ENCODE results near the gene TATDN3.
"Not testable (repeated sequence)": the region's sequence is repeated elsewhere in the genome, so short reads cannot be mapped to it uniquely, and the experiment has no call there.

Gene TATDN3

GRCh38 chr1:212775241-212775640 lies 16.5 kb upstream of the TATDN3 start:
- no peak for DNase-seq (ENCODE audit: low read depth, low spot score)

GRCh38 chr1:212777151-212777550 lies 14.5 kb upstream of the TATDN3 start:
- no peak for DNase-seq (ENCODE audit: low read depth, low spot score)

- DNase-seq (ENCODE audit: low read depth, low spot score) = not testable (repeated sequence)
Observed at GRCh38 chr1:212779086-212779485, 12.6 kb upstream of the TATDN3 start.

GRCh38 chr1:212780759-212781158 lies 10.9 kb upstream of the TATDN3 start:
- no peak for DNase-seq (ENCODE audit: low read depth, low spot score)

- DNase-seq (ENCODE audit: low read depth, low spot score) = no peak
Observed at GRCh38 chr1:212781225-212781624, 10.5 kb upstream of the TATDN3 start.

- no peak for DNase-seq (ENCODE audit: low read depth, low spot score)
Observed at GRCh38 chr1:212782422-212783154, 9.1 kb upstream of the TATDN3 start.

GRCh38 chr1:212783976-212784375 lies 7.7 kb upstream of the TATDN3 start:
- DNase-seq (ENCODE audit: low read depth, low spot score) = no peak

- no peak for DNase-seq (ENCODE audit: low read depth, low spot score)
Observed at GRCh38 chr1:212785871-212786270, 5.8 kb upstream of the TATDN3 start.

- no peak for DNase-seq (ENCODE audit: low read depth, low spot score)
Observed at GRCh38 chr1:212791261-212791675, 426 bp upstream of the TATDN3 start.

GRCh38 chr1:212792396-212792908 lies 758 bp downstream of the TATDN3 start:
- no peak for DNase-seq (ENCODE audit: low read depth, low spot score)

- DNase-seq (ENCODE audit: low read depth, low spot score) = no peak
Observed at GRCh38 chr1:212794561-212795014, 2.9 kb downstream of the TATDN3 start.

- DNase-seq (ENCODE audit: low read depth, low spot score) = no peak
Observed at GRCh38 chr1:212797681-212798080, 6.0 kb downstream of the TATDN3 start.

- no peak for DNase-seq (ENCODE audit: low read depth, low spot score)
Observed at GRCh38 chr1:212805767-212806166, 14.1 kb downstream of the TATDN3 start.

GRCh38 chr1:212814537-212815334 lies 23.0 kb downstream of the TATDN3 start:
- DNase-seq (ENCODE audit: low read depth, low spot score) = peak; percentile 15

- no peak for DNase-seq (ENCODE audit: low read depth, low spot score)
Observed at GRCh38 chr1:212816567-212817278, 25.0 kb downstream of the TATDN3 start.

- no peak for DNase-seq (ENCODE audit: low read depth, low spot score)
Observed at GRCh38 chr1:212819726-212820125, 28.0 kb downstream of the TATDN3 start.

- DNase-seq (ENCODE audit: low read depth, low spot score) = no peak
Observed at GRCh38 chr1:212820969-212821368, 29.3 kb downstream of the TATDN3 start.

- no peak for DNase-seq (ENCODE audit: low read depth, low spot score)
Observed at GRCh38 chr1:212822956-212823355, 31.3 kb downstream of the TATDN3 start.

- no peak for DNase-seq (ENCODE audit: low read depth, low spot score)
Observed at GRCh38 chr1:212824201-212824600, 32.5 kb downstream of the TATDN3 start.

- no peak for DNase-seq (ENCODE audit: low read depth, low spot score)
Observed at GRCh38 chr1:212825798-212826452, 34.2 kb downstream of the TATDN3 start.

GRCh38 chr1:212827171-212827776 lies 35.6 kb downstream of the TATDN3 start:
- DNase-seq (ENCODE audit: low read depth, low spot score) = no peak

Measured in ELF-1 (cell line).